PC-9 (cell line): ENCODE data around the gene LMOD1.

Experiments
- CTCF ChIP-seq: fragments of 200-600 bp; sonication (generic); conservative IDR thresholded peaks from 2 replicates; pipeline ENCODE4 v1.6.1; 2017; ENCODE audit warnings: mixed run types, antibody characterized with exemption, mild to moderate bottlenecking, moderate library complexity
- EZH2 ChIP-seq: fragments of 200-600 bp; sonication (generic); IDR thresholded peaks from 2 replicates; pipeline ENCODE4 v1.8.0; 2017; ENCODE audit warnings: antibody characterized with exemption, low read depth

GRCh38 chr1:201985355-201985754 is 39.0 kb upstream of the LMOD1 start:
- no peak for TF ChIP-seq CTCF
- TF ChIP-seq EZH2: no peak
